Pancreas (tissue), 10 donors: ENCODE data around the gene CHST6. TPM values are rescaled to one million over a fixed set of nuclear protein-coding genes. Genes with fewer than 3 reads are reported as not detected.
"Not testable (repeated sequence)": the region's sequence is repeated elsewhere in the genome, so short reads cannot be mapped to it uniquely, and the experiment has no call there.

Source experiments
- ATAC-seq, 4 donors: fragments of 200-7000 bp; cut with Tn5 transposase; one replicate each; pipeline versions ENCODE4 v1.8.0 to v1.9.1; 2020; ENCODE audit warnings: mild to moderate bottlenecking in 4 of 4, moderate library complexity in 4 of 4
- DNase-seq, 6 donors: peaks; one replicate each; pipeline ENCODE4 v3.0.0-alpha.2; 2020
- FAIRE-seq: peaks from 2 replicates; lab custom pipeline; 2012; peaks lifted over from hg19 to GRCh38; lab: Jason Lieb, UNC
- H3K27ac ChIP-seq, 4 donors: fragments of 200-600 bp; sonication (generic); 1 replicate in 3 of 4; 2 replicates in 1 of 4; pipeline versions ENCODE4 v1.5.0 to v1.8.0; 2020
- H3K27me3 ChIP-seq, 4 donors: fragments of 200-600 bp; one replicate each; pipeline ENCODE4 v1.8.0; 2021
- H3K36me3 ChIP-seq, 3 donors: fragments of 200-600 bp; sonication (generic) in 1 of 3; one replicate each; pipeline versions ENCODE4 v1.5.0 to v1.8.0; 2020 to 2021
- H3K4me1 ChIP-seq, 3 donors: fragments of 200-600 bp; one replicate each; pipeline ENCODE4 v1.8.0; 2021
- H3K4me3 ChIP-seq, 4 donors: fragments of 200-600 bp; sonication (generic) in 2 of 4; one replicate each; pipeline versions ENCODE4 v1.5.0 to v1.8.0; 2020 to 2021
- H3K9me3 ChIP-seq, 4 donors: fragments of 200-600 bp; one replicate each; pipeline ENCODE4 v1.8.0; 2021
- WGBS, 2 donors: extraction: QIAGEN DNeasy Blood & Tissue Kit; methylation state at CpG; one replicate each; pipeline ENCODE4 v1.1.7; 2013; 5-methylcytosine and 5-hydroxymethylcytosine counted together
- intact Hi-C, 3 donors: fragments of 100-400 bp; cut with DNase I; formaldehyde crosslinking; loops; one replicate each; pipeline versions ENCODE4 v1.11.1 to v1.14.2; 2022
- polyA plus RNA-seq, 2 donors: library from polyadenylated mRNA; stranded (reverse); fragments of 200-250 nt; gene quantifications; one replicate each; pipeline ENCODE4 v1.2.3, GENCODE V29; 2013
- total RNA-seq, 6 donors: library from RNA; stranded (reverse); fragmentation: NEBNext Ultra II Directional in 4 of 6; extraction: Animal tissue kit (Norgen Biotek cat#: 25700) in 4 of 6; gene quantifications; one replicate each; pipeline versions ENCODE4 v1.2.1 to v1.2.4, GENCODE V29; 2021 to 2023
- TF ChIP-seq, protein P1 (sequence below), 4 donors: fragments of 200-600 bp; sonication (generic) in 3 of 4; IDR thresholded peaks; one replicate each; pipeline versions ENCODE4 v1.5.0 to v1.8.0; 2021; ENCODE audit warnings: antibody characterized with exemption in 4 of 4
- donor health status: healthy with polysubstance abuse.
- donor health status: DM: no; HTN: no; CAD: no; lungs with moderate emphysema.
- donor health status: DM: no; HTN: no; CAD: no.
- donor health status: control.
- donor health status: control.
- donor health status: Bipolar disorder and iron deficiency.
- donor health status: DM: yes; HTN: yes; CAD: no.
- donor health status: DM: no; HTN: no; CAD: no.
- donor health status: DM: no; HTN: no; CAD: no.
- donor health status: DM: yes; HTN: yes; CAD: no.

Gene CHST6
- total and polyA plus RNA-seq, 8 donors = under 0.01 to 0.25 (median 0.11) TPM; not detected in 2

DNA sequence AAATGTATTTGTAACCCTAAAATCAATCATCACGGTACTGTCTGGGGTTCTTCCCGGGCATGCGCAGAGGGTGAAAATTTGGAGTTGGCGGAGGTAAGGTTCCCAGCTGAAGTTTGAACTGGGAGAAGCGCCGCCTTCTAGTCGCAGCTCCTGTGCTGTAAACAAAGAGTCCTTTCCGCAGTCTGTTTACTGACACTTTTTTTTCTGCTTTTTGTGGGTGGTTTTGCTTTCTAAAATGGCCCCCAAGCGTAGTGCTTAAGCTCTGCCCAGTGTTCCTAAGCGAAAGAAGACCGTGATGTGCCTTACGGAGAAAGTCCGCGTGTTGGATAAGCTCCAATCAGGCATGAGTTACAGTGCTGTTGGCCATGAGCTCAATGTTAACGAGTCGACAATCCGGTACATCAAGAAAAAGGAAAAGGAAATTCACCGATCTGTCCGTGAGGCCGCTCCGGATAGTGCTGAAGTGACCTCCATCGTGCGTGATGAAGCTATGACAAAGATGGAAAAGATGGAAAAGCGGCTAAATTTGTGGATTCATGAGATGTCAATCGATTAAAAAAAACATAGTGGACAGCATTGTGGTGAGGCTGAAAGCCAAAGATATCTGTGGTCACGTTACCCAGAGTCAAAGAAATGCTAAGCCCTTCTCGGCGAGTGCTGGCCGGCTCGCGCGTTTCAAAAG lies 61.4 kb downstream of the CHST6 start:
- TF ChIP-seq, protein P1, sequence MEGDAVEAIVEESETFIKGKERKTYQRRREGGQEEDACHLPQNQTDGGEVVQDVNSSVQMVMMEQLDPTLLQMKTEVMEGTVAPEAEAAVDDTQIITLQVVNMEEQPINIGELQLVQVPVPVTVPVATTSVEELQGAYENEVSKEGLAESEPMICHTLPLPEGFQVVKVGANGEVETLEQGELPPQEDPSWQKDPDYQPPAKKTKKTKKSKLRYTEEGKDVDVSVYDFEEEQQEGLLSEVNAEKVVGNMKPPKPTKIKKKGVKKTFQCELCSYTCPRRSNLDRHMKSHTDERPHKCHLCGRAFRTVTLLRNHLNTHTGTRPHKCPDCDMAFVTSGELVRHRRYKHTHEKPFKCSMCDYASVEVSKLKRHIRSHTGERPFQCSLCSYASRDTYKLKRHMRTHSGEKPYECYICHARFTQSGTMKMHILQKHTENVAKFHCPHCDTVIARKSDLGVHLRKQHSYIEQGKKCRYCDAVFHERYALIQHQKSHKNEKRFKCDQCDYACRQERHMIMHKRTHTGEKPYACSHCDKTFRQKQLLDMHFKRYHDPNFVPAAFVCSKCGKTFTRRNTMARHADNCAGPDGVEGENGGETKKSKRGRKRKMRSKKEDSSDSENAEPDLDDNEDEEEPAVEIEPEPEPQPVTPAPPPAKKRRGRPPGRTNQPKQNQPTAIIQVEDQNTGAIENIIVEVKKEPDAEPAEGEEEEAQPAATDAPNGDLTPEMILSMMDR (IDR thresholded peaks at IDR 0.05) = no peak
- Histone ChIP-seq H3K4me1 (peaks cover 0 to 10% (median 9%) of the 10 kb centered on the region in 3 donors), H3K27ac (peak overlapping the region; percentile 91 to 98 (median 94)), H3K36me3 (no peaks in the 10 kb centered on the region), H3K27me3 (no peaks in the 10 kb centered on the region), H3K9me3 (no peaks in the 10 kb centered on the region), H3K4me3 (peak overlapping the region; percentile 62 to 97 (median 88))
- no peak for FAIRE-seq
- peak; percentile 66 to 77 (median 74) for ATAC-seq
- intact Hi-C loops = no loop called here
- DNase-seq = peak in 4 of 6 donors; percentile 67 to 80 (median 76)
- 0 to 2% methylated on average over 32 of the region's 32 CpGs for WGBS, 2 donors

DNA sequence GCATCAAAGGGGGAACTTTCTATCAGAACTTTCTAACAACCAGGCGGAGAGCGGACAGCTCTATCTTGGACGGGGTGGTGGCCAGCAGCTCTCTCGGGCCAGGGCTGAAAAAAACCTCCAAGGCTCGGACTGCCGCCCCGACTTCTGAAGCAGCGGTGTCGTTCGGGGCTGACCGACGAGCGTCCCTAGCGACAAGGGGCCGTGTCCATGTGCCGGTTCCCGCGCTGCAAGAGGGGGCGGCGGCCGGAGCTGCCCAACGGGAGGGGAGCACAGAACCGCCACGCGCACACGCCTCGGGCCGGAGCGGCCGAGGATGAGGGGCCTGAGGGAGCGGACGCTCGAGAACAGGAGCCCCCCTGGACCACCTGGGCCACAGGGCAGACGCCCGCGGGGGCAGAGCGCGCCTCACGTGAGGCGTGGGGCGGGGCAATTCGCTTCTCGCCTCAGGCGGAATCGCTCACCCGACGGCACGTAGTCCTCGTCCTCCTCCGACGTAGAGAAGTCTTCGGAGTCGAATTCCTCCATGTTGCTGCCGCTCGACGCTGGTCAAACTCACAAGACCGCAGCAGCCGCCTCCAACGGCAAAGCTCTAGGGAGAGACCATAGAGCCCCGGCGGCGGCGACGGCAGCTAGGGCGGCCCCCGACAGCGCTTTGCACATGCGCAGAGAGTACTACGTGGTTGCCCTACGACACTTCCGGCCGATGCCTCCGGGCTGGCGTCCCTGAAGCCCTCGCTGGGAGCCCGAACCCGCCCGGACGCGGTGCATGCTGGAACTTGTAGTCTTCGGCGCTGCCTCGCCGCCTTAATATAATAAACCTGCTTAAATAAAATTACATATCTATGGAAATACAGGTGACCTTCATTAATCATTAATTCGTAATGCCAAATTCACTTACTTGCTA lies 62.2 kb downstream of the CHST6 start, which contains the start of gene CFDP1:
CFDP1 (minus strand) TSS at position 676 of the 904 bp plus-strand sequence; CDS start at position 525, 151 bp downstream.
- no peaks in the 10 kb centered on the region for H3K27me3 ChIP-seq
- ATAC-seq (peak; percentile 94 to 99 (median 95)), DNase-seq (peak; percentile 94 to 99 (median 96)), FAIRE-seq (no peak)
- no peaks in the 10 kb centered on the region for H3K9me3 ChIP-seq
- peak within 1 kb of the TSS; percentile 62 to 97 (median 88) for H3K4me3 ChIP-seq
- 0 to 1% methylated on average over 84 to 85 of the region's 85 CpGs for WGBS, 2 donors
- H3K4me1 ChIP-seq = peaks cover 0 to 10% (median 9%) of the 10 kb centered on the region in 3 donors
- TF ChIP-seq, protein P1 (IDR thresholded peaks at IDR 0.05) = no peak
- intact Hi-C loops = no loop called here
- H3K36me3 ChIP-seq = no peaks in the 10 kb centered on the region
- peak within 1 kb of the TSS; percentile 91 to 98 (median 94) for H3K27ac ChIP-seq

DNA sequence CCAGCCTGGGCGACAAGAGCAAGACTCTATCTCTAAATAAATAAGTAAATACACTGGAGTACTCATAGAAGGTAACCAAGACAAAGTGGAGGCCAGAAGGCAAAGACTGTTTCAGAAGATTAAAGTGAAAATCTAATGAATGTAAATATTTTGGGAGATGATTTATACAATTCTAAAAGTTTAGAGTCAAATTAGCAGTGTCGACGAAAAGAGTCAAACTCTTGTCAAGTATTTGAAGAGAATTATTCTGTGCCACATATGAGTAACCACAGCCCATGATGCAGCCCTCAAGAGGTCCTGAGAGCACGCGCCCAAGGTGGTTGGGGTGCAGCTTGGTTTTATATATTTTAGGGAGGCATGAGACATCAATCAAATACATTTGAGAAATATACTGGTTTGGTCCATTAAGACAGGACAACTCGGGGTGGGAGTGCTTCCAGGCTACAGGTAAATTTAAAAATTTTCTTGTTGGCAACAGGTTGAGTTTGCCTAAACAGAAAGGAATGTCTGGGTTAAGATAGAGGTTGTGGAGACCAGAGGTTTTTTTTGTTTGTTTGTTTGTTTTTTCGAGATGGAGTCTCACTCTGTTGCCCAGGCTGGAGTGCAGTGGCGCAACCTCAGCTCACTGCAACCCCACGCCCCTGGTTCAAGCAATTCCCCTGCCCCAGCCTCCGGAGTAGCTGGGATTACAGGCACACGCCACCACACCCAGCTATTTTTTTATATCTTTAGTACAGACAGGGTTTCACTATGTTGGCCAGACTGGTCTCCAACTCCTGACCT lies 65.4 kb downstream of the CHST6 start:
- peaks cover 0 to 10% (median 8%) of the 10 kb centered on the region in 3 donors for H3K4me1 ChIP-seq
- no peak for DNase-seq
- H3K9me3 ChIP-seq = no peaks in the 10 kb centered on the region
- no peak for ATAC-seq
- intact Hi-C loops = no loop called here
- H3K36me3 ChIP-seq = no peaks in the 10 kb centered on the region
- WGBS, 2 donors = 86% methylated on average over 11 of the region's 11 CpGs
- TF ChIP-seq, protein P1 (IDR thresholded peaks at IDR 0.05) = no peak
- no peak for FAIRE-seq
- no peak overlapping the region for H3K27ac ChIP-seq
- no peak overlapping the region for H3K4me3 ChIP-seq
- H3K27me3 ChIP-seq = no peaks in the 10 kb centered on the region

DNA sequence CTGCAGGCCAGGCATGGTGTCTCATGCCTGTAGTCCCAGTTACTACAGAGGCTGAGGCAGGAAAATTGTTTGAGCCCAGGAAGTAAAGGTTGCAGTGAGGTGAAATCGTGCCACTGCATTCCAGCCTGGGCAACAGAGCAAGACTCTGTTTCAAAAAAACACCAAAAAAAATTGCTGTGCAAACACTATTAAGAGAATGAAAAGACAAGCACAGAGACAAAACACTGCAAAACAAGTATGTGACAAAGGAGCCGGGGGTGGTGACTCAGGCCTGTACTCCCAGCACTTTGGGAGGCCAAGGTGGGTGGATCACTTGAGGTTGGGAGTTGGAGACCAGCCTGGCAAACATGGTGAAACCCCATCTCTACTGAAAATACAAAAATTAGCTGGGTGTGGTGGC lies 68.7 kb downstream of the CHST6 start:
- H3K4me3 ChIP-seq, H3K27ac ChIP-seq, H3K36me3 ChIP-seq, H3K27me3 ChIP-seq, H3K9me3 ChIP-seq, ATAC-seq, intact Hi-C loops, FAIRE-seq, DNase-seq: not testable (repeated sequence)
- peaks cover 0 to 10% (median 6%) of the 10 kb centered on the region in 3 donors for H3K4me1 ChIP-seq
- WGBS, 2 donors = 70 to 81% methylated on average over 2 of the region's 2 CpGs

DNA sequence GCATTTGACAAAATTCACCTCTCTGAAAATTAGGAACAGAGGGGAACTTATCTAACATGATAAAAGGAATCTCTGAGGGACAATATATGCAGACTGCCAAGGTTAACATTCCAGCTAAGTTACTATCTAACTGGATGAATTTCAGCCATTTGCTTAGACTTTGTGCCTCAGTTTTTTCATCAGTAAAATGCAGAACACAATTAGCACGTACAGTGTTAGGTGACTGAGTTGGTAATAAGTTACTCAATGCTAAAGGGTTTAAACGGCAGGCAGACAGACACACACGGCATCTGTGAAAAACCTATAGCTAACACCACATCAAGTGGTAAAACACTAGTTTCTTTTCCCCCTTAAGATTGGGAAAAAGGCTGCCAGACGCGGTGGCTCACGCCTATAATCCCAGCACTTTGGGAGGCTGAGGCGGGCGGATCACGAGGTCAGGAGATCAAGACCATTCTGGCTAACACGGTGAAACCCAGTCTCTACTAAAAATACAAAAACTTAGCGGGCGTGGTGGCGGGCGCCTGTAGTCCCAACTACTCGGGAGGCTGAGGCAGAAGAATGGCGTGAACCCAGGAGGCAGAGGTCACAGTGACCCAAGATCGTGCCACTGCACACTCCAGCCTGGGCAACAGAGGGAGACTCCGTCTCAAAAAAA lies 71.0 kb downstream of the CHST6 start:
- FAIRE-seq, DNase-seq, H3K9me3 ChIP-seq, H3K27me3 ChIP-seq, intact Hi-C loops, H3K36me3 ChIP-seq, H3K4me3 ChIP-seq: not testable (repeated sequence)
- peaks cover 0 to 12% (median 11%) of the 10 kb centered on the region in 3 donors for H3K4me1 ChIP-seq
- peak in 3 of 4 donors; percentile 37 to 46 (median 41) for ATAC-seq
- WGBS, 2 donors = 66 to 74% methylated on average over 18 of the region's 18 CpGs
- H3K27ac ChIP-seq = peak overlapping the region in 1 of 4 donors; percentile 48
